Thyroid gland (tissue), 4 donors: ENCODE data around the gene PPP2R2B. TPM values are rescaled to one million over a fixed set of nuclear protein-coding genes. Genes with fewer than 3 reads are reported as not detected.

Source experiments
- DNase-seq, 2 donors: peaks; one replicate each; pipeline ENCODE4 v3.0.0-alpha.2; 2019
- H3K27ac ChIP-seq, 3 donors: fragments of 200-600 bp; sonication (generic); 1 replicate in 2 of 3; 2 replicates in 1 of 3; pipeline ENCODE4 v1.5.1; 2016 to 2019; ENCODE audit warnings: mild to moderate bottlenecking in 1 of 3, moderate library complexity in 1 of 3
- H3K27me3 ChIP-seq: fragments of 200-600 bp; sonication (generic); one replicate; pipeline ENCODE4 v1.5.1; 2019
- H3K36me3 ChIP-seq, 2 donors: fragments of 200-600 bp; sonication (generic); one replicate each; pipeline ENCODE4 v1.5.1; 2016 to 2019
- H3K4me1 ChIP-seq, 2 donors: fragments of 200-600 bp; sonication (generic); one replicate each; pipeline ENCODE4 v1.5.1; 2017 to 2019
- H3K4me3 ChIP-seq, 3 donors: fragments of 200-600 bp; sonication (generic); replicated peaks in 1 of 3; 1 replicate in 2 of 3; 2 replicates in 1 of 3; pipeline ENCODE4 v1.5.1; 2016; ENCODE audit warnings: mild to moderate bottlenecking in 1 of 3
- H3K9me3 ChIP-seq: fragments of 200-600 bp; sonication (generic); one replicate; pipeline ENCODE4 v1.5.1; 2017
- CTCF ChIP-seq, 6 experiments: fragments of 200-600 bp in 3 of 6; fragments of 450-650 bp in 3 of 6; sonication (generic) in 3 of 6; IDR thresholded peaks; one replicate each; pipeline ENCODE4 v1.5.1; 2016 to 2019; ENCODE audit warnings: antibody characterized with exemption in 6 of 6, mild to moderate bottlenecking in 2 of 6, inconsistent platforms in 1 of 6, moderate library complexity in 1 of 6
- POLR2A ChIP-seq, 2 donors: fragments of 450-650 bp; IDR thresholded peaks; one replicate each; pipeline ENCODE4 v1.6.1; 2017; ENCODE audit warnings: antibody characterized with exemption in 2 of 2, mild to moderate bottlenecking in 2 of 2, moderate library complexity in 1 of 2
- whole genome bisulfite sequencing, 2 donors: methylation state at CpG; one replicate each; pipeline ENCODE4 v1.1.5; 2017; 5-methylcytosine and 5-hydroxymethylcytosine counted together
- intact Hi-C: fragments of 100-400 bp; cut with DNase I; formaldehyde crosslinking; loops from one replicate; pipeline ENCODE4 v1.15.1; 2023
- total RNA-seq, 4 donors: library from RNA; depleted of rRNA; stranded (reverse); fragments of >200 nt; gene quantifications; one replicate each; pipeline ENCODE4 v1.2.3, GENCODE V29; 2016

PPP2R2B gene
- total RNA-seq, 4 donors from 2014 or later, result 1.1 to 5.0 (median 2.9) TPM

GRCh38 chr5:146628950-146629349 is 249.6 kb downstream of the PPP2R2B start:
- Histone ChIP-seq H3K36me3 (no peaks in the 10 kb centered on the region), H3K9me3 (no peaks in the 10 kb centered on the region), H3K27ac (no peak overlapping the region), H3K4me3 (no peak overlapping the region), H3K4me1 (no peaks in the 10 kb centered on the region), H3K27me3 (no peaks in the 10 kb centered on the region)
- 87 to 90% methylated on average over 5 of the region's 5 CpGs for WGBS, 2 donors
- no peak for TF ChIP-seq POLR2A (IDR thresholded peaks at IDR 0.05)
- TF ChIP-seq CTCF (IDR thresholded peaks at IDR 0.05), result no peak
- DNase-seq, result no peak
- intact Hi-C loops, result no loop called here

GRCh38 chr5:146626936-146627335 is 251.6 kb downstream of the PPP2R2B start:
- WGBS, 2 donors, result 74 to 76% methylated on average over 1 of the region's 1 CpG
- Histone ChIP-seq H3K4me3 (no peak overlapping the region), H3K9me3 (no peaks in the 10 kb centered on the region), H3K36me3 (no peaks in the 10 kb centered on the region), H3K27ac (no peak overlapping the region), H3K4me1 (no peaks in the 10 kb centered on the region), H3K27me3 (no peaks in the 10 kb centered on the region)
- intact Hi-C loops, result no loop called here
- TF ChIP-seq POLR2A (IDR thresholded peaks at IDR 0.05) (no peak), CTCF (IDR thresholded peaks at IDR 0.05) (no peak)
- DNase-seq, result no peak

- Histone ChIP-seq H3K36me3 (no peaks in the 10 kb centered on the region), H3K27me3 (no peaks in the 10 kb centered on the region), H3K27ac (no peak overlapping the region), H3K9me3 (no peaks in the 10 kb centered on the region), H3K4me1 (no peaks in the 10 kb centered on the region), H3K4me3 (no peak overlapping the region)
- WGBS, 2 donors, result 55% methylated on average over 2 of the region's 2 CpGs
- intact Hi-C loops, result no loop called here
- DNase-seq, result no peak
- TF ChIP-seq POLR2A (IDR thresholded peaks at IDR 0.05) (no peak), CTCF (IDR thresholded peaks at IDR 0.05) (no peak)
Measured at GRCh38 chr5:146624179-146624578, 254.4 kb downstream of the PPP2R2B start.

DNA sequence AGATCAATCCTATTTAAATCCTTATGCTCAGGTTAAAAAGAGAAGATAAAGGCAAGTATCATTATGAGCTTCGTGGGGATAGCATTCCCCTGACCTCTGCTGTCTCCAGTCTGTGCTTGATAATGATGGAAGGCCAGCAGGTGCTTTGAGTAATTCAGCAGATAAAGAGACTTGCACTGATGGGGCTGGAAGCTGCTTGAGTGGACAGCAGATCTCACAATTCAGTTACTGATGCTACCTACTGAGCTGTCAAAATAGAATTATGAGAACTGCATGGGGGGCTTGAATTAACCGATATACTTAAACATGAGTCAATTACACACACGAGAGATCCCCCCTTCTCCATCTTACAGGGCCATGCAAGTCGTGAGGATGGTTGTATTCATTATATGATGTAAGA is 254.9 kb downstream of the PPP2R2B start:
- intact Hi-C loops, result no loop called here
- no peak for TF ChIP-seq POLR2A (IDR thresholded peaks at IDR 0.05)
- TF ChIP-seq CTCF (IDR thresholded peaks at IDR 0.05), result no peak
- H3K4me3 ChIP-seq, result no peak overlapping the region
- H3K27me3 ChIP-seq, result no peaks in the 10 kb centered on the region
- no peaks in the 10 kb centered on the region for H3K36me3 ChIP-seq
- WGBS, 2 donors, result 67 to 82% methylated on average over 4 of the region's 4 CpGs
- H3K9me3 ChIP-seq, result no peaks in the 10 kb centered on the region
- no peak for DNase-seq
- no peak overlapping the region for H3K27ac ChIP-seq
- no peaks in the 10 kb centered on the region for H3K4me1 ChIP-seq

- intact Hi-C loops, result no loop called here
- no peaks in the 10 kb centered on the region for H3K4me1 ChIP-seq
- H3K27me3 ChIP-seq, result no peaks in the 10 kb centered on the region
- no peak for DNase-seq
- no peak overlapping the region for H3K4me3 ChIP-seq
- no peak overlapping the region for H3K27ac ChIP-seq
- H3K36me3 ChIP-seq, result no peaks in the 10 kb centered on the region
- no peaks in the 10 kb centered on the region for H3K9me3 ChIP-seq
- 83 to 87% methylated on average over 5 of the region's 5 CpGs for WGBS, 2 donors
- no peak for TF ChIP-seq CTCF (IDR thresholded peaks at IDR 0.05)
Measured at GRCh38 chr5:146623009-146623408, 255.5 kb downstream of the PPP2R2B start.
